ENCODE data around the gene MARCHF9.

Gene MARCHF9

DNA sequence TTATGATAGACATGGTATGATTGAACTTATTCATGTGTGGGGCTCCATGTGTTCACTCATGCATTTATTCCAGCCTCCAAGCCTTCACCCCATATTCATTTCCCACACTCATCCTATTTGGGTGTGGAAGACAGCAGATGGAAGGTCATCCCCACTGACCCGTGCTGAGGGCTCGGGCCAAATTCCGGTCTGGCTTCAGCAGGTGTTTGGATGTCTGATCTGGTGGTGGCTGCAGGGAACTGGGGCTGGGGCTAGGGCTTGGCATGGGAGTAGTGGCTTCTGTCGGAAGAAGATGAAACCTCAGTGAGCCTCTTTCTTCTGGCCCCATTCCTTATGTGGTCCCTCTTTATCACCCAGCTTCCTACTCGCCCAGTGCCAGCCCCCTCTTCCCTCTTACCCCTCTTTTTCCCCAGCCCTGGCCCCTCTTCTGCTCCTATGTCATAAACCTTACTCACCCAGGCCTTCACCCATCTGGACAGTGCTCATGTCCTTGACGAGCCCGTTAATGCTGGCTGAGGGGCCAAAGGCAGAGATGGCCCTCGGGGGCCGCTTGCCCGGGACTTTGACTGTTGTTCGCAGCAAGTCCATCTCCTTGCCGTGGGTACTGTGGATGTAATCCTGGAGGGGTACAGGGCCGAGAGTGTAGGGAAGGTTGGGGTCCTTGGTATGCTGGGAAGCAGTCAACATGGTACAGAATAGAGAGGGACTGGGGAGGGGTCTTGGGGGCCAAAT, 24.4 kb upstream of the MARCHF9 start:
- DNase-seq: no peak
- H3K4me3 ChIP-seq (ENCODE audit: control insufficient read depth in 1 of 7, extremely low read depth in 1 of 7, insufficient read depth in 4 of 7, low read depth in 2 of 7, low read length in 6 of 7): no peak overlapping the region
- 97% methylated on average over 7 of the region's 13 CpGs for WGBS (ENCODE audit: insufficient coverage)
- CTCF ChIA-PET: interaction anchor here (2.7 kb wide), 1 partner anchor 11 kb away, joined by 9 read pairs; no protein-coding TSS in a partner anchor
- no peaks in the 10 kb centered on the region for H3K4me1 ChIP-seq (ENCODE audit: control extremely low read depth in 1 of 4, control insufficient read depth in 4 of 4, insufficient read depth in 4 of 4, low read length in 3 of 4)
- peaks cover 14 to 95% (median 79%) of the 10 kb centered on the region in 4 experiments for H3K36me3 ChIP-seq (ENCODE audit: control insufficient read depth in 4 of 4, insufficient read depth in 4 of 4, low read length in 3 of 4)
- POLR2A ChIA-PET: interaction anchor here (1.2 kb wide), 1 partner anchor 10 kb away, joined by 7 read pairs; no protein-coding TSS in a partner anchor
- H3K27me3 ChIP-seq (replicated peaks in 2 of 5; ENCODE audit: control insufficient read depth in 4 of 5, insufficient read depth in 5 of 5, low read length in 4 of 5): no peaks in the 10 kb centered on the region
- no peaks in the 10 kb centered on the region for H3K9me3 ChIP-seq (ENCODE audit: control extremely low read depth in 1 of 5, control insufficient read depth in 4 of 5, insufficient read depth in 2 of 5, low read depth in 1 of 5, low read length in 4 of 5)
- H3K27ac ChIP-seq (ENCODE audit: insufficient read depth in 1 of 2, low read depth in 1 of 2, low read length in 2 of 2, poor library complexity in 1 of 2, severe bottlenecking in 2 of 2): no peak overlapping the region

DNA sequence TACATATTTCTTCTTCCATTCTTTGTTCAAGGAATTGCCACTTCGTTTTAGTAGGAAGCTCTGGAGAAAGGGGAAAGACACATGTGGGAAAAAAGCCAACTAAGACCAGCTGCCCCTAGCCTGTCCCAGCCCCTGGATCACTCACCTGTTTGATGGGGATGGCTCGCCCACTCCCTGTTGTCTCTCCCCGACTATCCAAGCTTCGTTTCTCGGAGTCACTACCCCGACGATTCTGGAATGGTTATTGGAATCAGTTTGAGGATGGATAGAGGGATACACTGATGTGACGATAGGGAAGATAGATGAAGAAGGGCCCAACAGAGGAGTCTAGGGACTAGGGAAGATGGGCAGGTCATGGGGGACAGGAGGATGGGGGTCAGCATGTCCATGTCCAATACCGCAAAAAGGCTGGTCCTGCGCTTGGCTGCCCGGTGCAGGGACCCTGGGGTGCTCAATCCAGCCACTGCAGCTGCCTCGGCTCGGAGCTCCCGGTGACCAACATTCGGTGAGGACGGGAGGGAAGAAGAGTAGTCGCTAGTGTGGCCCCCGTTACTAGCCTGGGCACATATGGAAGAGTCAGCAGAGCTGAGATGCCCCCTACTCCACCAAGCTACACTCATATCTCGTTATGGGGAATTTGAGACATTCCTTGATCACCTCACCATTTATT, 23.4 kb upstream of the MARCHF9 start:
- Histone ChIP-seq H3K4me1 (ENCODE audit: control extremely low read depth in 1 of 4, control insufficient read depth in 4 of 4, insufficient read depth in 4 of 4, low read length in 3 of 4) (no peaks in the 10 kb centered on the region), H3K27me3 (replicated peaks in 2 of 5; ENCODE audit: control insufficient read depth in 4 of 5, insufficient read depth in 5 of 5, low read length in 4 of 5) (no peaks in the 10 kb centered on the region), H3K27ac (ENCODE audit: insufficient read depth in 1 of 2, low read depth in 1 of 2, low read length in 2 of 2, poor library complexity in 1 of 2, severe bottlenecking in 2 of 2) (no peak overlapping the region), H3K36me3 (ENCODE audit: control insufficient read depth in 4 of 4, insufficient read depth in 4 of 4, low read length in 3 of 4) (peaks cover 14 to 92% (median 77%) of the 10 kb centered on the region in 4 experiments), H3K4me3 (ENCODE audit: control insufficient read depth in 1 of 7, extremely low read depth in 1 of 7, insufficient read depth in 4 of 7, low read depth in 2 of 7, low read length in 6 of 7) (no peak overlapping the region), H3K9me3 (ENCODE audit: control extremely low read depth in 1 of 5, control insufficient read depth in 4 of 5, insufficient read depth in 2 of 5, low read depth in 1 of 5, low read length in 4 of 5) (no peaks in the 10 kb centered on the region)
- DNase-seq: no peak
- 94% methylated on average over 15 of the region's 19 CpGs for whole genome bisulfite sequencing (ENCODE audit: insufficient coverage)
- CTCF ChIA-PET: interaction anchor here (1.5 kb wide), 1 partner anchor 10 kb away, joined by 4 read pairs; no protein-coding TSS in a partner anchor
- POLR2A ChIA-PET: interaction anchor here (0.5 to 1.2 kb wide), 2 partner anchors 9 to 109 kb away, joined by 4 to 7 read pairs; no protein-coding TSS in a partner anchor

DNA sequence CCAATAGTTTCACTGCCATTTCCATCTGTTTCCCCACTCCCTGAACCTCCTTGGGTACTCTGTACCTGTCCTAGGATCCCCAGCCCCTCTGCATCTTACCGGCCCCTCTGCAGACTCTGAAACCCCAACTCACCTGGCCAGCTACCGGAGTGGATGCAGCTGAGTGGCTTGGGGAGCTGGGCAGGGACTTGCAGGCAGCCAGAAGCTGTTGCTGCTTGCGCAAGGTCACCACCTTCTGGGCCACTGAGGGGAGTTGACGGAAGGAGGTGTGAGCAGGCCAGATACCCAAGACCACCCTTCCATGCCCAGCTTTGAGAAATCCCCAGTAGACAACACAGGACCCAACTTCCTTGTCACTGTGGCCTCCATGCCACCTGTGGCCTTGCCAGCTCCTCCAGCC, 22.6 kb upstream of the MARCHF9 start:
- Histone ChIP-seq H3K9me3 (ENCODE audit: control extremely low read depth in 1 of 5, control insufficient read depth in 4 of 5, insufficient read depth in 2 of 5, low read depth in 1 of 5, low read length in 4 of 5) (no peaks in the 10 kb centered on the region), H3K27ac (ENCODE audit: insufficient read depth in 1 of 2, low read depth in 1 of 2, low read length in 2 of 2, poor library complexity in 1 of 2, severe bottlenecking in 2 of 2) (peak overlapping the region in 1 of 2 experiments; percentile 6), H3K27me3 (replicated peaks in 2 of 5; ENCODE audit: control insufficient read depth in 4 of 5, insufficient read depth in 5 of 5, low read length in 4 of 5) (no peaks in the 10 kb centered on the region), H3K36me3 (ENCODE audit: control insufficient read depth in 4 of 4, insufficient read depth in 4 of 4, low read length in 3 of 4) (peaks cover 14 to 92% (median 75%) of the 10 kb centered on the region in 4 experiments), H3K4me1 (ENCODE audit: control extremely low read depth in 1 of 4, control insufficient read depth in 4 of 4, insufficient read depth in 4 of 4, low read length in 3 of 4) (no peaks in the 10 kb centered on the region), H3K4me3 (ENCODE audit: control insufficient read depth in 1 of 7, extremely low read depth in 1 of 7, insufficient read depth in 4 of 7, low read depth in 2 of 7, low read length in 6 of 7) (no peak overlapping the region)
- CTCF ChIA-PET: interaction anchor here (1.4 to 1.6 kb wide), 3 partner anchors 10 to 99 kb away, joined by 4 to 7 read pairs (median 4); partner anchors contain the start of gene B4GALNT1
- DNase-seq: no peak
- POLR2A ChIA-PET: interaction anchor here (0.5 kb wide), 1 partner anchor 108 kb away, joined by 4 read pairs; no protein-coding TSS in a partner anchor
- WGBS (ENCODE audit: insufficient coverage): 100% methylated on average over 2 of the region's 4 CpGs

DNA sequence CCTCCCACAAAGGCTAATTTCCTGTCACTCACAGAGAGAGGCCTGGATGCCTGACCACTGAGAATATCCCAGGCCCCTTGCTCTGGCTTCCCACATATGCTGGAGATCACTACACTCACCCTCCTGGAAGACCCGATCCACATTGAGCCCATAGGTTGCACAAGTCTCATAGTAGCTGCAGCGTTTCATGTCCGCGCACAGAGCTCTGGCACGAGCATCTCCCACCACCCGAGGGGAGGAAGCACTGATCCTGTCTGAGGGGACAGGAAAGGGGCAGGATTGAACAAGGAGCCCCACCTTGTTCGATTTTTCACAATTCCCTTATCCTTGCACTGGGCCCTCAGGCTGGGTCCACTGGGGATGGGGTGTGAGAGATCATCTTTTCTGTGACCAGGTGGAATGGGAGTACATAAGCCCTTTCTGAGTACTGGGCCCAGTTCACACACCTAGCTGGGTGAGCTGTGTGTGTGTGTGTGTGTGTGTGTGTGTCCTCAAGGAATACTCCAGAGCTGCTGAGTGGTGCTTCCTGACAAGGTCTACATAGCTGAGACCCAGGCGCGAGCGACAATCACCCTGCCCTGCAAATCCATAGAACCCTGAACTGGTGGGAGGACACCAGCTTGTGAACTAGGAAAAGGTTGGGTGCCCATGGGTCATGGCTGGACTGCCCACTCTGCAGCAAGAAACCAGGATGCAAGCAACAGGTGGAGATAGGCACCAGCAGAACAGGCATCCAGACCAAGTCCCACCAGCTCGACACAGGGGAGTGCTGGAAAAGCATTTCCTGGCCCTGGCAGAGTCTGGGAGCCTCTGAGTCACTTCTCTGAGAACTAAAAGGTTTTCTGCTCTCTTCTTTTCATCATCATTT, 21.9 kb upstream of the MARCHF9 start:
- DNase-seq: no peak
- Histone ChIP-seq H3K4me3 (ENCODE audit: control insufficient read depth in 1 of 7, extremely low read depth in 1 of 7, insufficient read depth in 4 of 7, low read depth in 2 of 7, low read length in 6 of 7) (no peak overlapping the region), H3K27ac (ENCODE audit: insufficient read depth in 1 of 2, low read depth in 1 of 2, low read length in 2 of 2, poor library complexity in 1 of 2, severe bottlenecking in 2 of 2) (peak overlapping the region in 1 of 2 experiments; percentile 8), H3K27me3 (replicated peaks in 2 of 5; ENCODE audit: control insufficient read depth in 4 of 5, insufficient read depth in 5 of 5, low read length in 4 of 5) (no peaks in the 10 kb centered on the region), H3K4me1 (ENCODE audit: control extremely low read depth in 1 of 4, control insufficient read depth in 4 of 4, insufficient read depth in 4 of 4, low read length in 3 of 4) (no peaks in the 10 kb centered on the region), H3K36me3 (ENCODE audit: control insufficient read depth in 4 of 4, insufficient read depth in 4 of 4, low read length in 3 of 4) (peaks cover 14 to 91% (median 71%) of the 10 kb centered on the region in 4 experiments), H3K9me3 (ENCODE audit: control extremely low read depth in 1 of 5, control insufficient read depth in 4 of 5, insufficient read depth in 2 of 5, low read depth in 1 of 5, low read length in 4 of 5) (no peaks in the 10 kb centered on the region)
- WGBS (ENCODE audit: insufficient coverage): 98% methylated on average over 7 of the region's 11 CpGs
- POLR2A ChIA-PET: interaction anchor here (0.6 to 0.8 kb wide), 2 partner anchors 10 to 1529 kb away, joined by 3 read pairs; no protein-coding TSS in a partner anchor
- CTCF ChIA-PET: interaction anchor here (0.7 to 1.6 kb wide), 6 partner anchors 9 to 103 kb away, joined by 3 to 7 read pairs (median 4); partner anchors contain the start of gene B4GALNT1

DNA sequence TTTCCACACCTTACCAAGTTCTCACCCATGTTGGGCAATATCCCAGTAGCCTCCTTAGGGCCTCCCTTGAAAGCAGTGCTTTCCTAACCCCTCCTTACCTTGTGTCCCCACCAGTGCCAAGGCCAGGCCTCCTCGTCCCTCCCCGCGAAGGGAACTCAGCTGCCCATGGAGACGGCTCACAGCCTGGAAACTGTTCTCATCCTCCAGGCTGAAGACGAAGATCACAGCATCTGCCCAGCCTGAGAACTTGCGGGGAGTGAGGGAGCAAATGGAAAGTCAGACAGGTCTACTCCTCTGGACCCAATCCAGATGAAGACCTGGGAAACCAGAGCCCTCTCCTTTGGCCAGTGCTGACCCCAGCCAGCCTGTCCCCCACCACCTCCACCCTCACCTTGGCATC, 21.0 kb upstream of the MARCHF9 start:
- H3K27ac ChIP-seq (ENCODE audit: insufficient read depth in 1 of 2, low read depth in 1 of 2, low read length in 2 of 2, poor library complexity in 1 of 2, severe bottlenecking in 2 of 2): no peak overlapping the region
- no peak overlapping the region for H3K4me3 ChIP-seq (ENCODE audit: control insufficient read depth in 1 of 7, extremely low read depth in 1 of 7, insufficient read depth in 4 of 7, low read depth in 2 of 7, low read length in 6 of 7)
- peaks cover 14 to 85% (median 68%) of the 10 kb centered on the region in 4 experiments for H3K36me3 ChIP-seq (ENCODE audit: control insufficient read depth in 4 of 4, insufficient read depth in 4 of 4, low read length in 3 of 4)
- DNase-seq: no peak
- no peaks in the 10 kb centered on the region for H3K27me3 ChIP-seq (replicated peaks in 2 of 5; ENCODE audit: control insufficient read depth in 4 of 5, insufficient read depth in 5 of 5, low read length in 4 of 5)
- no peaks in the 10 kb centered on the region for H3K9me3 ChIP-seq (ENCODE audit: control extremely low read depth in 1 of 5, control insufficient read depth in 4 of 5, insufficient read depth in 2 of 5, low read depth in 1 of 5, low read length in 4 of 5)
- ChIA-PET CTCF (interaction anchor here (1.4 to 1.6 kb wide), 2 partner anchors 13 to 101 kb away, joined by 4 to 7 read pairs; partner anchors contain the start of gene B4GALNT1), POLR2A (no interaction called here)
- WGBS (ENCODE audit: insufficient coverage): 99% methylated on average over 6 of the region's 6 CpGs
- H3K4me1 ChIP-seq (ENCODE audit: control extremely low read depth in 1 of 4, control insufficient read depth in 4 of 4, insufficient read depth in 4 of 4, low read length in 3 of 4): peaks cover 0 to under 1% (median under 1%) of the 10 kb centered on the region in 4 experiments

DNA sequence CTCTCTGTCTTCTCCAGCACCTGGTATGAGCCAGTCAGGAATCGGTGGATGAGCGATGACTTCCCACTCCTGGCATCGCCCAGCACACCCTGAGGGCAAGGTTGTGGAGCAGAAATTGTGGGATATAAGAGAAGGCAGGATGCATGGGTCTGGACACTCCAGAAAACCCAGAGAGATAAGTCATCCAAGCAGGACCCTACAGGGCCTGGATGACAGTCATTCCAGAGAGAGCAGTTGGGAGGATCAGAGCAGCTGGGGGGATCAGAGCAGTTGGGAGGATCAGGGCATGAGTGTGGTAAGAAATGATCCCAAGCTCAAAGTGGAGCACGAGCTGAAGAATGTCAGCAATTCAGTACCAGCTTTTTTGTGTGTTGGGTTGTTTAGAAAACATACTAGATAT, 20.3 kb upstream of the MARCHF9 start:
- POLR2A ChIA-PET: no interaction called here
- WGBS (ENCODE audit: insufficient coverage): 100% methylated on average over 4 of the region's 4 CpGs
- H3K9me3 ChIP-seq (ENCODE audit: control extremely low read depth in 1 of 5, control insufficient read depth in 4 of 5, insufficient read depth in 2 of 5, low read depth in 1 of 5, low read length in 4 of 5): no peaks in the 10 kb centered on the region
- peaks cover 0 to 8% (median 7%) of the 10 kb centered on the region in 4 experiments for H3K4me1 ChIP-seq (ENCODE audit: control extremely low read depth in 1 of 4, control insufficient read depth in 4 of 4, insufficient read depth in 4 of 4, low read length in 3 of 4)
- H3K27me3 ChIP-seq (replicated peaks in 2 of 5; ENCODE audit: control insufficient read depth in 4 of 5, insufficient read depth in 5 of 5, low read length in 4 of 5): no peaks in the 10 kb centered on the region
- no peak overlapping the region for H3K4me3 ChIP-seq (ENCODE audit: control insufficient read depth in 1 of 7, extremely low read depth in 1 of 7, insufficient read depth in 4 of 7, low read depth in 2 of 7, low read length in 6 of 7)
- peak overlapping the region in 1 of 2 experiments; percentile 52 for H3K27ac ChIP-seq (ENCODE audit: insufficient read depth in 1 of 2, low read depth in 1 of 2, low read length in 2 of 2, poor library complexity in 1 of 2, severe bottlenecking in 2 of 2)
- CTCF ChIA-PET: interaction anchor here (1.6 kb wide), 1 partner anchor 9 kb away, joined by 6 read pairs; the partner anchor contains the start of gene TSPAN31
- no peak for DNase-seq
- H3K36me3 ChIP-seq (ENCODE audit: control insufficient read depth in 4 of 4, insufficient read depth in 4 of 4, low read length in 3 of 4): peaks cover 14 to 86% (median 63%) of the 10 kb centered on the region in 4 experiments

Data from common myeloid progenitor, CD34-positive (primary cell).